GM21526 (cell line): Measurements from ENCODE around the gene ATP6V1B1.
A peak's percentile ranks its signal among the peaks of the same experiment; 100 is the strongest.

ENCODE experiments used
- ATAC-seq: cut with Tn5 transposase; IDR thresholded peaks from one replicate; pipeline ENCODE4 v1.9.1; 2021; ENCODE audit warnings: moderate library complexity; ENCODE audit not compliant: unreplicated experiment, low FRiP score

ATP6V1B1 gene

DNA sequence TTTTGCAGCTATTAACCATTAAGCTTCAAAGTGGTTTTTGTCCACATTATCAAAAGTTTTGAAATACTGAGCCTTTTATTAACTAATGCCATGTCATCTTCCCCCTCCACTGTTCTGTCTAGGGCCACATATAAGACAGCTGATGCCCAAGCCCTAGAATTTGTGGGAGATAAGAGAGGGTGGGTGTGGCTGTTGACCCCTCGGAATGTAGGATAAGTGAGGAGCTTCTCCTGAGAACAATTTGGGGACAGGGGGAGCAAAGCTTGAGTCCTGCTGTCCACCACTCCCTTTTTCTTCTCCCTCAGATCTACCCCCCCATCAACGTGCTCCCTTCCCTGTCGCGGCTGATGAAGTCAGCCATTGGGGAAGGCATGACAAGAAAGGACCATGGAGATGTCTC lies 28.4 kb downstream of the ATP6V1B1 start:
- no peak for ATAC-seq

DNA sequence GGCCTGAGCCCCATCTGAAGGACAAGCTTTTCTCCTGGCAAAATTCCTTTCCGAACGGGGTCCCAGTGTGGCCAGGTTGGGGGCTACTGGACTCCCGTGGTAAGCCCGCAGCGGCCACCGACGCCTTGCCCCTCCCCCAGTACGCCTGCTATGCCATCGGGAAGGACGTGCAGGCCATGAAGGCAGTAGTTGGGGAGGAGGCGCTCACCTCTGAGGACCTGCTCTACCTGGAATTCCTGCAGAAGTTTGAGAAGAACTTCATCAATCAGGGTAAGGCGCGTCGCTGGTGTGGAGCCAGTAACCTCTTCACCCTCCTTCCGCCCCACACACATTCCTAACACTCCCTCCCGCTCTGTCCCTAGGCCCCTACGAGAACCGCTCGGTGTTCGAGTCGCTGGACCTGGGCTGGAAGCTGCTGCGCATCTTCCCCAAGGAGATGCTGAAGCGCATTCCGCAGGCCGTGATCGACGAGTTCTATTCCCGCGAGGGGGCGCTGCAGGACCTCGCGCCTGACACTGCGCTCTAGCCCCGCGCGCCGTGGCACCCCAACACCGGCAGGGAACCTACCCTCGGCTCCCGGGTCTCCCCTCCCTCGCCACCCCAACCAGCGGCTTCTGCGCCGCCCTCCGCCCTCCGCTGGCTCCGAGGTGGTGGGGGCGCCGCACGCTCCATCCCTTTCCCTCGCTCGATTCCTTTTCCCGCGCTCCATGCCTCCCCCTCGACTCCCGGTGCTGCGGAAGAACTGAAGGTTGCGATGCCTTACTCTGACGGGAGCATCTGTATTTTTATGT lies 29.1 kb downstream of the ATP6V1B1 start:
- peak; percentile 75 for ATAC-seq

DNA sequence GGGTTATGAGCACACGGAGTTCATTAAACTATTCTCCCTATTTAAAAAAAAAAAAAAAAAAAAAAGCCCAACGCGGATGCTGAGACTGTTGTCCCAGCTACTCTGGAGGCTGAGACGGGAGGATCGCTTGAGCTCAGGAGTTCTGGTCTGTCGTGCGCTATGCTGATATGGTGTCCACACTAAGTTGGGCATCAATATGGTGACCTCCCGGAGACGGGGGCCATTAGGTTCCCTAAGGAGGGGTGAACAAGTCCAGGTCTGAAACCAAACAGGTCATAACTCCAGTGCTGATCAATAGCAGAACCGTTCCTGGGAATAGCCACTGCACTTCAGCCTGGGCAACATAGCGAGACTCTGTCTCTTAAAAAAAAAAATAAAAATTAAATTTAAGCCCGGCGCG lies 29.8 kb downstream of the ATP6V1B1 start:
- no peak for ATAC-seq

DNA sequence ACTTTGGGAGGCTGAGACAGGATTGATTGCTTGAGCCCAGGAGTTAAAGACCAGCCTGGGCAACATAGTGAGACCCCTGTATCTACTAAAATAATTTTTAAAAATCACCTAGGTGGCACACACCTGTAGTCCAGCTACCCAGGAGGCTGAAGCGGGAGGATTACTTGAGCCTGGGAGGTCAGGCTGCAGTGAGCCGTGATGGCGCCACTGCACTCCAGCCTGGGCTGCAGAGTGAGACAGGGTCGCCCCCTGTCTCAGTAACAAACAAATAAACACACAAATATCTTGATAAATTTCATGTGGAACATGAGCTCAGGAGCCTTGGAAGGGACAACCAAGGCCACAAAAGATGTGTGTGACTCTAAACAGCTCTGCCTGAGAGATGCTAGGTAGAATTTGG lies 31.0 kb downstream of the ATP6V1B1 start:
- no peak for ATAC-seq

DNA sequence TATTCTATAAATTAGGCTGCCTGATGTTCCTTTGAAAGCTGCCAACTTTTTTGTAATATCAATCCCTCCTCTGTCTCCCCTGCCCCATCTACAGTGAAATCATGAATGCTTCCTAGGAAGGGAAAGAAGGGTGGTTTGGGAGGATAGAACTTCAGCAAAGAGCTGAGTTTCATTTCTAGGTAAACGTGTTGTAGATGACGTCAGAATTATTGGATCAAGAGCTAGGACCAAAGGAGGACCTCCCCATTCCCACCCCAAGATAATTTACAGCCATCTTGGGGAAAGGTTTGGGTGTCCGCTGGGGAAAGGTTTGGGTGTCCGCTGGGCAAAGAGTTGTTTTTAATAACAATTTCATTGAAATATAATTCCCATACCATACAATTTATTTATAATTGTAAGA lies 31.5 kb downstream of the ATP6V1B1 start:
- no peak for ATAC-seq

DNA sequence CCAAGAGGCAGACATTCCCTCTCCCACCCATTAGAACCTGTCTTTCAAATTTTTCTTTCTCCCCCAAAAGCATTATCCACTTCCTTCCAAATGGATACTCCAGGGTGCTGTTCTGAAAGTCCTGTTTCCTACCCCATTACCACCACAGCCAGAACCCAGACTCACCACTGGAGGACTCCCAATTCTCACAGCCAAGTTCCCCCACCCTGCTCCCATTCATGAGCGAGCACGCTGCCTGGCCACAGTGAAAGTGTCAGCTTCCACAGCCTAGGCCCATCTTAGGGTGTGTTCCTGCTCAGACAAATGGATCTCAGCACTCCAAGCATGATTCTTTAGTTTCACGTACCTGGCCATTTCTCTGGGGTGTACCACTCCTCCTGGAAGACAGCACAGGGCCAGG lies 38.9 kb downstream of the ATP6V1B1 start:
- no peak for ATAC-seq

DNA sequence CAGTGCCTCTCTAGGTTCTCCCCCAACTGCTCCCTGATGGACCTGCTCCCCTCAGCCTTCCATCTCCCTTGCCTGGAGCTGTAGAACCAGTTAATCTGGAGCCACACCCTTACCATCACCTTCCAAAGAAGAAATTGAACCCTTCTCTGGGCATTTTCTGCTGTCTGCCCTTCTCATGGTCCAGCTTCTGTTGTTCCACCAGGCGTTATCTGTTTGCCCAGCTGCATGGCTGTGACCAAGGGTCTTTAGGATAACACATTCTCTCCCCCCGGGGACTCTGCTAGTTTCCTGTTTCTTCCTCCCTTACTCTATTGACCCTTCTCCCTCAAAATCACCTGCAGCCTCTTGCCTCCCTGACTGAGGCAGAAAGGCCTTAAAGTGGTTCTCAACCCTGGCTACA lies 39.5 kb downstream of the ATP6V1B1 start:
- no peak for ATAC-seq

DNA sequence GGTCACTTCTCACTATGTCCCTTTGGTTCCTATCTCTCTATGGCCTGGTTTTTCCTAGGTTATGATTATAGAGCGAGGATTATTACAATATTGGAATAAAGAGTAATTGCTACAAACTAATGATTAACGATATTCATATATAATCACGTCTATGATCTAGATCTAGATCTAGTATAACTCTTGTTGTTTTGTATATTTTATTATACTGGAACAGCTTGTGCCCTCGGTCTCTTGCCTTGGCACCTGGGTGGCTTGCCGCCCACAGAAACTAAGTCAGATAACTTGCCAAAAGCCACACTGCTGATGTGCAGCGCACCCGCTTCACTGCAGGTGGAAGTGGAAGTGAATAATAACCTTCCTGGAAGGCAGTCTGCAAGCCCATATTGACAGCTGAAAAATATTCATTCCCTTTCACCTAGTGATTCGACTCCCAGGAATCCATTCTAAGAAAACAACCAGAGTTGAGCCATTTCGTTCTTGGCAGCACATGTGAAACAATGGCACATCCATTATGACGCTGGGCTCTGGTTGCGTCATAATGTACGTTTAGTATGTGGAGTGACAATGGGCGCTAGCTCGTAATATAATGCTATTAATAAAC lies 42.0 kb downstream of the ATP6V1B1 start:
- ATAC-seq = no peak

DNA sequence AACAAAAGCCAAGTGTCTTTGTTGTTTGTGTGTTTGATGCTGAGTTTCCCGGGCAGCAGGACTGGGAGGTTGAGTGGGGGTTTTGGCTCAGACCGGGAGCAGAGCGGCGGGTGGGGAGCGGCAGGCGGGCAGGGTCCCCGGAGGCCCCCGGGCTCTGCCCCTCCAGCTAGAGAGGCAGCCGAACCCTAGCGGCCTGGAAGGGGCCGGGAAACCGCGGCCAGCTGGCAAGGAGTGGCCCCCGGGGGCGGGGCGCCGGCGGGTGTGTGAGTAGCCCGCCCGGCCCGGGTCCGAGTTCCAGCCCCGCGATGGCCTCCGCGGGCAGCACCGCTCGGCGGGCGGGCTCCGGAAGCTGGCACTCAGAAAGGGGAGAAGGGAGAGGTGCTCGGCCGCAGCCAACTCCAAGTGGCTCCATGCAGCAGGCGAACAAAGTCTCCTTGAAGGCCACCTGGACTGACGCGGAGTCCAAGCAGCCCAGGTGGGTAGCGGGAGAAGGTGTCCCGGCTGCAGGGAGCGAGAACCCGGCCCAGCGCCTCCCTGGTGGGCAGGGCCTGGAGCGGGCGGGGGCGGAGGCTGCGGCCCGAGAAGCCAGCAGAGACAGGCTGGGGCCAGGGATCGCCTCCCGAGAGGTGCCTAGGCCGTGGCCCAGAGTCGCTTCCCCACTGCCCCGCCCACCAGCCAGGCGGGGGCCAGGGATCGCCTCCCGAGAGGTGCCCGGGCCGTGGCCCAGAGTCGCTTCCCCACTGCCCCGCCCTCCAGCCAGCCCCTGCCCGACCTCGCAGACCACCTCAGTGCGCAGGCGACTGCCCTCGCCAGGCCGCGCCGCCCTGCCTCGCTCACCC lies 42.9 kb downstream of the ATP6V1B1 start, which contains the start of gene ANKRD53:
TSS of gene ANKRD53 (plus strand) at position 290 of the 839 bp plus-strand sequence. CDS start at position 306, 16 bp downstream.
- no peak for ATAC-seq

DNA sequence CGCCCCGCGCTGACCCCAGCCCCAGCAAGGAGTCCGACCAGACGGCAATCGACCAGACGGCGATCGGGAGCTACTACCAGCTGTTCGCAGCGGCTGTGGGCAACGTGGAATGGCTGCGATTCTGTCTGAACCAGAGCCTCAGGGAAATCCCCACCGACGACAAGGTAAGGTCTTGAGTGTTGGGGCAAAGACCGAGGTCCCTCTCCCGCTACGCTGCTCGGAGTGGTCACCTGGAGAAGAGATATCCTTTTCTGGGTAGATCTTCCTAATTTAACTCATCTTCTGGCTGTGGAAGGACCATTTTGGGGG lies 43.4 kb downstream of the ATP6V1B1 start:
- ATAC-seq = no peak

DNA sequence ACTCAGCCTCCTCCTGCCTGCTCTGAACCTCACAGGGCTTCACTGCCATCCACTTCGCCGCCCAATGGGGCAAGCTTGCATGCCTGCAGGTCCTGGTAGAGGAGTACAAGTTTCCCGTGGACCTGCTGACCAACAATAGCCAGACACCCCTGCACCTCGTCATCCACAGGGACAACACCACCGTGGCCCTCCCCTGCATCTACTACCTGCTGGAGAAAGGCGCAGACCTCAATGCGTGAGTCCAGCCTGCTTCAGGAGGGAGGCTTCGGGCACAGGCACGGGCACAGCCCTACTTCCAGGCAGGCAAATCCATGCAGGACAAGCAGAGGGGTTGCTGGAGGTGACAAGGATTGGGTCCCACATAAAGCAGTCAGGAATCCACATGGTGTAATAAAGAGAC lies 43.9 kb downstream of the ATP6V1B1 start:
- ATAC-seq = no peak

DNA sequence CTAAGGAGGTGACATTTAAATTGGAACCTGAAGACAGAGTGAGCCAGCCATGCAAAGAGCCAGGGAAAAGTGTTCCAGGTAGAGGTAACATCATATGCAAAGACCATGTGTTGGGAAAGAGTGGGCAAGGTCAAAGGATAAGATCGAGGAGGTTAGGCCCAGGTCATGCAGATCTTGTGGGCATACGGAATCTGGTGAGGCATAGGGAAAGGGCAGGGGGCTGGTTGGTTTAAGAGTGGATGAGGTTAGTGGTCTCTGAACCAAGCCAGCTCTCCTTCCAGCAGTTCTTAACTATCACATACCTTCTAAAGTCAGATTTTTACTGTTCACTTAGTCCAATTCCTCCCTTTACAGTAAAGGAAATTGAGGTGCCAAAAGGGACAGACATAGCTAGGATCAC lies 45.7 kb downstream of the ATP6V1B1 start:
- ATAC-seq = no peak

DNA sequence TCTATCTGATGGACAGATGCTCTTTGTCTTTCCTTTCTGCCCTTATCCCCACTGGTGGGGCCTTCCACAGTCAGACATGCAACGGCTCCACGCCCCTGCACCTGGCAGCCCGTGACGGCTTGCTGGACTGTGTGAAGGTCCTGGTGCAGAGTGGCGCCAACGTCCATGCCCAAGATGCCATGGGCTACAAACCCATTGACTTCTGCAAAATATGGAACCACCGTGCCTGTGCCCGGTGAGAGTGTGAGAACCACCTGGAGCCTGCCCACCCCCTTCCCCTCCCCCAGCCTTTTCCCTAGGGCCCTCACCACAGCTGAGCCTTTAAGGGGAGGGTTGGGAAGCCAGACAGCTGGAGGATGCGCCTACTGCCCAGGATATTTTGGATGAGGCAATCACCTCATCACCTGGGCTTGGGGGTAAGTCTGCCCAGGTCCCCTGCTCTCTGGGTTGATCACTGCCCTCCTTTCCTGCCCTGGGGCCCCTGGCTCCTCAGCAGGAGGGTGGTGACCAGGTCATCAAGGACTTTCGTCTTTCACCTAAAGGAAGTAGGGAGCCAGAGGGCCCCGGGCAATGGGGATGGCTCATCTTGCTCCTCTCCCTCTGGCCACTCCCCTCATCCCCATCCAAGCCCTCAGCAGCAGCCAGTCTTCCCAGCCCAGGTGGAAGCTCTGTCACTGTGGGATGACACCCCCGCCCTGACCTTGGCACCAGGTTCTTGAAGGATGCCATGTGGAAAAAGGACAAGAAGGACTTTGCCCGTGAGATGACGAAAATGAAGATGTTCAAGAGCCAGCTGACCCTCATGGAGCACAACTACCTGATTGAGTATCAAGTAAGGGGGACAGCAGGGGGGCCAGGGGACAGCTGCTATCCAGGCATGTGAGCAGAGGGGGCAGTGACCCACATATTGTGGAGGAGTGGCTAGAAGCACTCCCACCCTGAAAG lies 46.4 kb downstream of the ATP6V1B1 start:
- no peak for ATAC-seq

DNA sequence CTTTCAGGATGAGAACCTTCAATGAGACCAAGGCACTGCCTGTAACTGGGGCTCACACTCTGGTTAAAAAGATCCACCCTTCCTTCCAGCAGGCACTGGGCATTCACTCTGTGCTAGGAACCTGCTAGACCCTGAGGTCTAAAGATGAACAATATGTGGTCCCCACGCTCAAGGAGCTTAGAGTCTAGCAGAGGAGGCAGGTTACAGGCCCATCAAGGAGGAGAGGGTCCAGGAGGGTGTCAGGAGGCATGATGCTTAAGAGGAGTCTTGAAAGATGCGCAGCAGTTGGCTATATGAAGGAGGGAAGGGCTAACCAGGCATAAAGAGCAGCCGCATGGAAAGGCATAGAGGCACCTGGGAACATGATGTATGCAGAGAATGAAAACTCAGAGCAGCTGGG lies 47.3 kb downstream of the ATP6V1B1 start:
- ATAC-seq = no peak

DNA sequence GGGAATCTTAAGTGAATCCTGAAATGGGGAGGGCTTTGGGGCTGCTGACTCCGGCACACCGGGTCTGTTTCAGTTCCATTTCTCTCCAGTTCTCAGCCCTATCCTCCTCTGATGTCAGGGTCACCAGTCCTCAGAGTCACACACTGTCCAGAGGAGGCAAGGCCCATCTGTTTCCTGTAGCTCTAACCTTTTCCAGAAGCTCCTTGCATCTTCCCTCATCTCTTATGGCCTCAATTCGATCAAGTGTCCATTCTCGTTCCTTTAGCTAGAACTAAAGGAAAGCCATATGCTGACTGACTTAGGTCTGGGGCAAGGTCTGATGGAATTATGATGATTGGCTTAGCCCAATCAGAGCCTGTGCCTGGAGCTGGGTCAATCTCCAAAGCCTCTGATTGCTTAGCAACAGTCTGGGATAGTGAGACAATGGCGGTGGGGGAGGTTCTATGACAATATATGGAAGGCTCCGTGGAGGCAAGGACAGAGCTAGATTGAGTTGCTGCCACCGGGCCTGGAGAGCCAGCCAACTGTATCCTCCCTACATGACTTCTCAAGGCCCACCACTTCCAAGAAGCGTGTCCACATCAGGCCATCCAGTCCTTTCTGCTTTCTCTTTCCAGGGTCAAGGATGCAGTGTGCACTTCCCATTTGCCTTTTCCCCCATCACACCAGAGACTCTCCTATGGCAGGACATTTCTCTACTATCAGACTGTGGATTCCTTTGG lies 48.0 kb downstream of the ATP6V1B1 start:
- no peak for ATAC-seq

DNA sequence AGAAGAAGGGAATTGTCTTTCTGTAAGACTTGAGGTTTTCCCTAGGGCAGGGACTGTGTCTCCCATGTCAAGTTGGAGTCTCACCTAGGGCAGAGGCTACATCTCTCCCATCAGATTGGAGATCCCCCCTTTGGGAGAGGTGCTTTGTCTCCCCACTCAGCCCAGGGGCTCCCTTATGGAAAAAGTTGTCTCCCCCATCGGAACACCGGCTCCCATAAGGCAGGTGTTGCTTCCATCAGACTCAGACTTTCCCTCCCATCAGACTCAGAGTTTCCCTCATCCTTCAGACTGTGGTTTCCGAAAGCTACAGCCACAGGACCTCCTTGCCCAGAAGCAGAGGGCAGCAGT lies 48.5 kb downstream of the ATP6V1B1 start:
- no peak for ATAC-seq

DNA sequence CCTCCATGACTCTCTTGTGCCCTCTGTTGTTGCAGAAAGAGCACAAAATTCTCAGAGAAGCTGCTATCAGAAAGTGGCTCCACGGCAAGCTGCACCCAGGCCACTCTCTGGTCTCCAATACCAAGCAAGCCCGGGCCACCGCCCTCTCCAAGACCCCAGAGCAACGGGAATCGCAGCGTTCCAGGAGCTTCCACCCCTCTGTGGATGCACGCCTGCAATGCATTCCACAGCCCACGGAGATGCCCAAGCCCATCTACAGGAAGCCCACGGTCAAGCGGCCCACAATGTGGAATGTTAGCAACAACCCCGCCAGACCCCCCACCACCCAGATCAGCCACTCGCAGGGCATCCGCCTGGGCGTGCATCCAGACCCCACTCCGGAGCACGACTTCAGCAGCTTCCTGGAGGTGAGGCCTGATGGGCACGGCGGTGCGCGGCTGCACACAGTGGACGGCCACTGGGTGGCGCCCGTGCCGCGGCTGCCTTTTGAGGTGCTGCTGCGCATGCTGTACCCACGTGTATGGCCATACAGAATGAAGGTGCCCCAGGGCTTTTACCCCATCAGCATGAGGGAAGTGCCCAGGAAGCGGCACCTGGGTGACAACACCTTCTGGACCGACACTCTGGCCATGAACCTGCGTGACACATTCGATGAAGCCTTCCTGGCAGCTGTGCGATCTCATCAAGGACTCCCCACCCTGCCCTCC lies 49.0 kb downstream of the ATP6V1B1 start:
- ATAC-seq = peak; percentile 79

DNA sequence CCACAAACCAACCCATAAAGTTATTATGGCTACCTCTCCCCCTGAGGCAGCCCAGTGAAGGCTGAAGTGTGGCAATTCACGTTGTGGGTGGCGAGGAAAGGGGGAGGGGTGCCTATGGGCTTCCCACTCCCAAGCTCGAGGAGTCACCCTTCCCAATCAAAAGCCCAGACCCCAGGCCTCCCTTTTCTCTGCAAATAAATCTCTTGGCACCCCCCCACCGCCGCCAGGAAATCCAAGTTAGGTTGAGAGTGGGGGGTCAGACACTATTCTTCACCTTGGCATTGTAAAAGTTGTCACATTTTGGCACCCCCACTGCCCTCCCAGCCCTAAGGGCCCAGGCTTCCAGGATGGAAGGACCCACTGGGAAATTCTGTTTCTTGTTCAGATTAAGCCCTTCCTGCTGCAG lies 49.6 kb downstream of the ATP6V1B1 start:
- no peak for ATAC-seq

DNA sequence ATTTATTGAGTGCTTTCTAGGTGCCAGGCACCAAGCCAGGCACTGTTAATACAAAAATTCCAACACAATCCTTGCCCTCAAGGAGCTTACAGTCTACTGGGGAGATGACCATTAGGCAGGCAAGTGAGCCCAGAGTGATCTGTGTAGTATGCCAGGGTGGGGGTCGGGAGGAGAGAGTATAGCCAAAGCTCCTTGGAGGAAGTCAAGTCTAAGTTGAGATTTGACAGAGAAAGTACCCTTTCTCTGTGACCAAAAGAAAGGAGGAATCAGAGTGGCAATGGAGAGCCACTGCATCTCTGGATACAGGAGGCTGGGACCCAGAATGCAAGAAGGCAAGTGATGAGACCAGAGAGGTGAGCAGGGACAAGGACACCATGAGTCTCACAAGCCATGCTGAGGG lies 50.3 kb downstream of the ATP6V1B1 start:
- no peak for ATAC-seq
